Measurements from ENCODE around the gene LCT.

DNA sequence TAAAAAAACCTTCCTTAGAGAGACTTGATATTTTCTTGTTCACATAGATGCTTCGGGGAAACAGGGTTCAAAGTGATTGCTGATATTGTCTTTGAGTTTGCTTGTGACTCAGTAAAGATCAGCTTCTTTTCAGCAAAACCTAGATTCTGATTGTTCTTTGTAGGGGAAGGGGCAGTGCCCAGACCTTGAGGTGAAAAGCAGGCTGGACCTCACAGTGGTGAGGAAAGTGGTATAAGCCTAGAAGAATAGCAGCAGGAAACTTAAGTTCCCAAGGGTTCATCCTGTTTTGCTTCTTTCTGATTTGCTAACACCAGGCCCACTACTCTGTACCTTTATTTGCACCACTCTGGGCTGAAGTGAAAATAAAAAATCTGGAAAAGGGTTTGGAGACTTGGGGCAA lies 74.5 kb downstream of the LCT start:
- TF ChIP-seq POLR2A (IDR thresholded peaks at IDR 0.05), result no peak
- TF ChIP-seq, protein P1, sequence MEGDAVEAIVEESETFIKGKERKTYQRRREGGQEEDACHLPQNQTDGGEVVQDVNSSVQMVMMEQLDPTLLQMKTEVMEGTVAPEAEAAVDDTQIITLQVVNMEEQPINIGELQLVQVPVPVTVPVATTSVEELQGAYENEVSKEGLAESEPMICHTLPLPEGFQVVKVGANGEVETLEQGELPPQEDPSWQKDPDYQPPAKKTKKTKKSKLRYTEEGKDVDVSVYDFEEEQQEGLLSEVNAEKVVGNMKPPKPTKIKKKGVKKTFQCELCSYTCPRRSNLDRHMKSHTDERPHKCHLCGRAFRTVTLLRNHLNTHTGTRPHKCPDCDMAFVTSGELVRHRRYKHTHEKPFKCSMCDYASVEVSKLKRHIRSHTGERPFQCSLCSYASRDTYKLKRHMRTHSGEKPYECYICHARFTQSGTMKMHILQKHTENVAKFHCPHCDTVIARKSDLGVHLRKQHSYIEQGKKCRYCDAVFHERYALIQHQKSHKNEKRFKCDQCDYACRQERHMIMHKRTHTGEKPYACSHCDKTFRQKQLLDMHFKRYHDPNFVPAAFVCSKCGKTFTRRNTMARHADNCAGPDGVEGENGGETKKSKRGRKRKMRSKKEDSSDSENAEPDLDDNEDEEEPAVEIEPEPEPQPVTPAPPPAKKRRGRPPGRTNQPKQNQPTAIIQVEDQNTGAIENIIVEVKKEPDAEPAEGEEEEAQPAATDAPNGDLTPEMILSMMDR (IDR thresholded peaks at IDR 0.05), result no peak
